SK-N-MC (cell line): ENCODE results near the gene KLHDC4.
A peak's percentile ranks its signal among the peaks of the same experiment; 100 is the strongest.
"Not testable (repeated sequence)": the region's sequence is repeated elsewhere in the genome, so short reads cannot be mapped to it uniquely, and the experiment has no call there.

ENCODE experiments used
- DNase-seq: peaks from one replicate; pipeline ENCODE4 v3.0.0-alpha.2; 2011; ENCODE audit warnings: low read depth, low spot score
- H3K27ac ChIP-seq: fragments of 200-600 bp; sonication (generic); 2 replicates; pipeline ENCODE4 v1.5.1; 2016; ENCODE audit warnings: mixed run types
- H3K36me3 ChIP-seq: fragments of 200-600 bp; sonication (generic); 2 replicates; pipeline ENCODE4 v1.6.1; 2017; ENCODE audit warnings: antibody characterized with exemption, low read length, mixed read lengths; ENCODE audit not compliant: insufficient read depth
- H3K4me3 ChIP-seq: fragments of 200-600 bp; sonication (generic); 2 replicates; pipeline ENCODE4 v1.5.1; 2016
- H3K9ac ChIP-seq: fragments of 200-600 bp; sonication (generic); 2 replicates; pipeline ENCODE4 v1.8.0; 2017; ENCODE audit warnings: mixed run types, mixed read lengths; ENCODE audit not compliant: insufficient read length
- H3K9me3 ChIP-seq: fragments of 200-600 bp; sonication (generic); 2 replicates; pipeline ENCODE4 v1.6.1; 2017; ENCODE audit warnings: low read depth, mild to moderate bottlenecking, antibody characterized with exemption, low read length, moderate library complexity, mixed read lengths
- EZH2 ChIP-seq: fragments of 200-600 bp; sonication (generic); IDR thresholded peaks from one replicate; pipeline ENCODE4 v1.6.1; 2017; ENCODE audit warnings: antibody characterized with exemption
- FOXP2 ChIP-seq: optimal IDR thresholded peaks from 2 replicates; pipeline ENCODE3; 2011; ENCODE audit warnings: mild to moderate bottlenecking, moderate library complexity; ENCODE audit not compliant: insufficient read depth; ENCODE audit errors: extremely low read length, control extremely low read depth
- POLR2AphosphoS5 ChIP-seq: IDR thresholded peaks from 2 replicates; pipeline ENCODE4 v1.6.1; 2012; ENCODE audit warnings: mild to moderate bottlenecking, low read depth, low read length, borderline replicate concordance

Gene KLHDC4

DNA sequence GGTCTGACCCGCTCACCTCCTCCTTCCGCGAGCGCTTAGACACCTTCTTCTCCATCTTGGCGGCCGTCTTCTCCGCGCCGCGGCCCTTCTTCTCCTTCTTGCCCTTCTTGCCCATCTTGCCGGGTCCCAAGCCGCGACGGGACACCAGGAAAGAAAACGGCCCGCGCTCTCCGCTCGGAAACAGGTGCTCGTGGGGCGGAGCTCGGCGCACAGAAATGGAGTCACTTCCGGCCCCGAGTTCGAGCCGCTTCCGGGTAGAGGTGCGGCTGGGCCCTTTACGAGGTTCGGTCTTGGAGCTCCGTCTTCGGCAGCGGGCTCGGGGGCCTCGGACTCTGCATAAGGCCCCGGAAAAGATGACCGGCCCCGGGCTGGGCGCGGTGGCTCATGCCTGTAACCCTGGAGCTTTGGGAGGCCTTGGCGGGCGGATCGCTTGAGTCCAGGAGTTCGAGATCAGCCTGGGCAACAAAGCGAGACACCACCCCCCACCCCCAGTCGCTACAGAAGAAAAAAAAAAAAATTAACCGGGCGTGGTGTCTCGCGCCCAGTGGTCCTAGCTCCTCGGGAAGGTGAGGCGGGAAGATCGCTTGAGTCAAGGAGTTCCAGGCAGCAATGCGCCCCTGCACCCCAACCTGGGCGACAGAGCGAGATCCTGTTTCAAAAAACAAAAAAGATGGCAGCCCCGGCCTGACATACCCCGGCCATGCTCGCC, at the start of gene KLHDC4:
KLHDC4 (minus strand) TSS at position 211 of the 709 bp plus-strand sequence; CDS start at position 115, 96 bp downstream.
- H3K27ac ChIP-seq = no peak within 1 kb of the TSS
- DNase-seq = no peak
- H3K9me3 ChIP-seq = no peaks in the 10 kb centered on the region
- H3K9ac ChIP-seq = peak within 1 kb of the TSS; percentile 85
- TF ChIP-seq EZH2 = no peak
- no peaks in the 10 kb centered on the region; the same call in 1 of the 2 replicates for H3K36me3 ChIP-seq
- peak within 1 kb of the TSS; percentile 85 for H3K4me3 ChIP-seq

DNA sequence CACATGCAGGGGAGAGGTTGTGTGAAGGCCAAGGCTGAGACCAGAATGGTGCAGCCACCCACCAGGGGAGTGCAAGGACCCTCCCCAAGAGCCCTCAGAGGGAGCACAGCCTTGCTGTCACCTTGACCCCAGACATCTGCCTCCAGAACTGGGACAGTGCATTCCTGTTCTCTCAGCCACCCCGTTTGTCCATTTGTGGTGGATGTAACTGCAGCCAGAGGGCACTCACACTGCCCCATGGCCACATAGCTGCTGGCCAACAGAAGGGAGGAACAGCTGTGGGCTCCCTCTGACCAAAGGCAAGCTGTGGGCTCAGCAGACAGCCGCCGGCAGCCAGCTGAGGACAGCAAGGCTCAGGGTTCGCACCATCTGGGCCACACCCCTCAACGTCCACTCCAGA, 49.8 kb upstream of the KLHDC4 start:
- no peak overlapping the region for H3K4me3 ChIP-seq
- DNase-seq = no peak
- no peaks in the 10 kb centered on the region for H3K9me3 ChIP-seq
- no peak overlapping the region for H3K9ac ChIP-seq
- no peaks in the 10 kb centered on the region for H3K36me3 ChIP-seq
- H3K27ac ChIP-seq = no peak overlapping the region
- TF ChIP-seq EZH2 (no peak), POLR2AphosphoS5 (no peak), FOXP2 (no peak)

DNA sequence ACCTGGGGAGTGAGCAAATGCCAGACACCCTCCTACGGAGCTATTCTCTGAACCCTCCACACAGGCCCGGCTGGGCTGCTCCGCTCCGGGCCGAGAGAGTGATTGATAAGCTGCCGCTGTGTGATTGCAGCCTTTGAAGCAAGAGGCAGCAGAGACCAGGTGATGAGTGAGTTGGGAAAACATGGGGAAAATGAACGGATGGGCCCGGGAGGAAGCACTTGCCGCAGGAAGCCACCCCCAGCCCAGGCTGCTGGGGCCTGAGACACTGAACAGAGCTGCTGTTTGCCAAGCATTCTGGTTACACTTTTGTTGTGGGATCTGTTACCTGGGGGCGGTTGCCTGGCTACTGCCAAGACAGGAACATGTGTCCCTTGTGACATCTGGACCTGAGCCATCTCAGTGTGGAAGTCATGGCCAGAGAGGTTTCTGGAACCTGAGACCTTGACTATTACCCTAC, 46.4 kb upstream of the KLHDC4 start:
- H3K9ac ChIP-seq = no peak overlapping the region
- H3K9me3 ChIP-seq = no peaks in the 10 kb centered on the region
- H3K27ac ChIP-seq = no peak overlapping the region
- H3K36me3 ChIP-seq = no peaks in the 10 kb centered on the region
- no peak overlapping the region for H3K4me3 ChIP-seq
- DNase-seq = no peak
- TF ChIP-seq EZH2 = no peak
- TF ChIP-seq FOXP2 = no peak
- TF ChIP-seq POLR2AphosphoS5 = no peak

DNA sequence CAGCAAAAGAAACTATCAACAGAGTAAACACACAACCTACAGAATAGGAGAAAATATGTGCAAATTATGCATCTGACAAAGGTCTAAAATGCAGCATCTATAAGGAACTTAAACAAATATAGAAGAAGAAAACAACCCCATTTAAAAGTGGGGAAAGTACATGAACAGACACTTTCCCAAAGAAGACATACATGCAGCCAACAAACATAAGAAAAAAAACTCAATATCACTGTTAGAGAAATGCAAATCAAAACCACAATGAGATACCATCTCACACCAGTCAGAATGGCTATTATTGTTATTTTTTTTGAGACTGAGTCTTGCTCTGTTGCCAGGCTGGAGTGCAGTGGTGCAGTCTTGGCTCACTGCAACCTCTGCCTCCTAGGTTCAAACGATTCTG, 45.7 kb upstream of the KLHDC4 start:
- H3K4me3 ChIP-seq, H3K36me3 ChIP-seq, H3K27ac ChIP-seq, H3K9me3 ChIP-seq, DNase-seq, H3K9ac ChIP-seq: not testable (repeated sequence)

DNA sequence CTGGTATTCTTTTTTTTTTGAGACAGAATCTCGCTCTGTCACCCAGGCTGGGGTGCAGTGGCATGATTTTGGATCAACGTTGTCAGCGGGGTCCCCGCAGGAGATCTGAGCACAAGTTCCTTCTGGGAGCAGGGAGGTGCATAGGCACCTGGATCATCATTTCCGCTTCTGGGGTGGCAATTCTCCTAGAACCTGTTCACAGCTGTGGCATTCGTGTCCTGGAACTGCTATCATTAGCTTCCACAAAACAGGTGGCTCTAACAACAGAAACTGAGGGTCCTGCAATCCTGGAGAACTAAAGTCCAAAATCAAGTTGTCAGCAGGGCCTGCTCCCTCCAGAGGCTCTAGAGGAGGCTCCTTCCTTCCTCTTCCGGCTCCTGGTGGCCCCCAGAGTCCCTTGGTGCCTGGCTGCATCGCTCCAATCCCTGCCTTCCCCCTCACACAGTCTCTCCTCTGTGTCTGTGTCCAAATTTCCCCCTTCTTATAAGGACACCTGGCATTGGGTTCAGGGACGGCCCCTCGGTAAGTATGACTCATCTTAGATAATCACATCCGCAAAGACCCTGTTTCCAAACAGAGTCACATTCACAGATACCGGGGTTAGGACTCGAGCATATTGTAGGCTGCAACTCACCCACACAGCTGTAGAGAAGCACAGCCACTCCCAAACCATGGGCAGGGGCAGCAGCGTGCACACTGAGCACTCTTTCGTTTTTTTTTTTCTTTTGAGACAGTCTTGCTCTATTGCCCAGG, 43.5 kb upstream of the KLHDC4 start:
- Histone ChIP-seq H3K27ac (no peak overlapping the region), H3K4me3 (no peak overlapping the region), H3K9me3 (no peaks in the 10 kb centered on the region), H3K36me3 (no peaks in the 10 kb centered on the region), H3K9ac (no peak overlapping the region)
- TF ChIP-seq EZH2 = no peak
- TF ChIP-seq FOXP2 = no peak
- no peak for TF ChIP-seq POLR2AphosphoS5
- DNase-seq = no peak

DNA sequence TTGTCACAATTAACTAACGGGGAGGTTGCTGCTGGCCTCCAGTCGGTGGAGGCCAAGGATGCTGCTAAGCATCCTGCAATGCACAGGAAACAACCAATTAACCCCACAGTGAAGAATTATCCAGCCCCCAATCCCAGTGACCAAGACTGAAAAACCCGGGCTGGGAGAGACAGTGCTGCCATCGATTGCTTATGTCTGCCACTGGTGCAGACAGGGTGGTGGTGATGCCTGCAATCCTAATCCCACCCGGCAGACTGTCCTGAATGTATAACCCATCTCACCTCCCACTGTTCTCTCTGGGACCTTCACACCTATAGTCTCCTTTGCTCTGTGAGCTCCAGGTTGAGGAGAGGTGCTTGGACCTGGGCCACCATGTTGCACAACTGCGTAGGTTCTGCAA, 42.3 kb upstream of the KLHDC4 start:
- TF ChIP-seq EZH2 (no peak), FOXP2 (no peak), POLR2AphosphoS5 (no peak)
- Histone ChIP-seq H3K9me3 (no peaks in the 10 kb centered on the region), H3K36me3 (no peaks in the 10 kb centered on the region), H3K27ac (no peak overlapping the region), H3K9ac (no peak overlapping the region), H3K4me3 (no peak overlapping the region)
- no peak for DNase-seq

DNA sequence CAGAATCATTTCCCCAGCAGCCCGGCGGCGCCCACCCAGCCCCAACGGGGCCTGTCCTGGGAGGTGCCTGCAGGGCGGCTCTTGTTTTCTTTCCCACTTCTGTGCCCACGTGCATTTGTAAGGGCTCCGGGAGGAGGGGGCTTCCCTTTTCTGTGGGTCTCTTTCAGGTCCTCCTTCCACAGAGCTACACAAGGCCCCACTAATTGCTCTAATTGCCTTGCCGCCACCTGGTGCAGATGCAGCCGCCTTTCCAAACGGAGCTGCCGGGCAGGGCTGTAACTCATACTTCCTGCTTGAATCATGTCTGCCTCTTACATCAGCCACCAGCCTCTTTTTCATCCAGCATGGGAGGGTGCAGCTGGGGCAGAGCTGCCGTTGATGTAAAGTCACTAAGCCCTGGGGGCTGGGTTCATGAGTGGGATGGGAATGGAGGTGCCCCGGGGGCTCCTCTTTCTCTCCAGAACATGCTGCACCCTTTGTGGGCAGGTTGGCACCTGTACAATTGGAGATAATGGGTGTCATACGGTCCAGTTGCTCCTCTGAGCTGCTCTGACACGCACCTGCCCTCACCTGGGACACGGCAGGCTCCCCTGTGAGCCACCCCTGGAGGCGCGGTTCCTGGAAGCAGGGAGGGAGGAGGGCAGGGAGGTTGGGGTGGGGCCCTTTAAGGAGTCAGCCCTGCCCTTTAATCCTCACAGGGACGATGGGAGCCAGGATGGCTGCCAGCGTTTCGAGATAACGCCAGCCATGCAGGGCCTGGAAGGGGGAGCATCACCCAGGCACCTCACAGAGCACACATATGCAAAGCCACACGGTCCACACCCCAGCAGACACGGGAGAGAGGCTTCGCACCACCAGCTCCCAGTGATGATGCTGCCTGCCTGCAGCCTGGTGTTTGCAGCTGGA, 41.1 kb upstream of the KLHDC4 start:
- TF ChIP-seq FOXP2 = no peak
- no peak for TF ChIP-seq EZH2
- no peak for TF ChIP-seq POLR2AphosphoS5
- H3K9ac ChIP-seq = peak overlapping the region; percentile 53
- peak; percentile 16 for DNase-seq
- H3K9me3 ChIP-seq = no peaks in the 10 kb centered on the region
- peak overlapping the region; percentile 15; the same call in 1 of the 2 replicates for H3K4me3 ChIP-seq
- H3K27ac ChIP-seq = peak overlapping the region; percentile 80
- no peaks in the 10 kb centered on the region for H3K36me3 ChIP-seq

DNA sequence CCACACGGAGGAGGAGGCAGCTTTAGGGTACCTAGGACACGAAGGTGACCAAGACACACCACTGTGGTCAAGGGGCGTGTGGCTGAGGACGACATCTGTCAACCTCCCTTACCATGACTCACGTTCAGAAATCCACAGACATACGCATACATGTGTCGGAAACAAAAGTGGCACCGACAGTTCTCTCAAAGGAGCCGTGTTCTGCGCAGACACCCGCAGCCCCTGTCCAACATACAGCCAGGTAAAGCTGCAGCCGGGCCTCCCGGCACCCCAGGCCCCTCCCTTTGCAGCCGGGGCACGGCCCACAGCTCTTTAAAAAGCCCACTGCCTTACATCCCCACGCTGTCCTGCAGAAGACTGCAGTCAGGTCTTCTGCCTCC, 40.5 kb upstream of the KLHDC4 start:
- no peak for DNase-seq
- TF ChIP-seq POLR2AphosphoS5 (no peak), EZH2 (no peak), FOXP2 (no peak)
- no peaks in the 10 kb centered on the region for H3K9me3 ChIP-seq
- H3K4me3 ChIP-seq = peak overlapping the region; percentile 15; the same call in 1 of the 2 replicates
- H3K9ac ChIP-seq = peak overlapping the region; percentile 53
- no peaks in the 10 kb centered on the region for H3K36me3 ChIP-seq
- peak overlapping the region; percentile 80; the same call in 1 of the 2 replicates for H3K27ac ChIP-seq
